Measurements from ENCODE around the gene SOX18.

SOX18 gene

DNA sequence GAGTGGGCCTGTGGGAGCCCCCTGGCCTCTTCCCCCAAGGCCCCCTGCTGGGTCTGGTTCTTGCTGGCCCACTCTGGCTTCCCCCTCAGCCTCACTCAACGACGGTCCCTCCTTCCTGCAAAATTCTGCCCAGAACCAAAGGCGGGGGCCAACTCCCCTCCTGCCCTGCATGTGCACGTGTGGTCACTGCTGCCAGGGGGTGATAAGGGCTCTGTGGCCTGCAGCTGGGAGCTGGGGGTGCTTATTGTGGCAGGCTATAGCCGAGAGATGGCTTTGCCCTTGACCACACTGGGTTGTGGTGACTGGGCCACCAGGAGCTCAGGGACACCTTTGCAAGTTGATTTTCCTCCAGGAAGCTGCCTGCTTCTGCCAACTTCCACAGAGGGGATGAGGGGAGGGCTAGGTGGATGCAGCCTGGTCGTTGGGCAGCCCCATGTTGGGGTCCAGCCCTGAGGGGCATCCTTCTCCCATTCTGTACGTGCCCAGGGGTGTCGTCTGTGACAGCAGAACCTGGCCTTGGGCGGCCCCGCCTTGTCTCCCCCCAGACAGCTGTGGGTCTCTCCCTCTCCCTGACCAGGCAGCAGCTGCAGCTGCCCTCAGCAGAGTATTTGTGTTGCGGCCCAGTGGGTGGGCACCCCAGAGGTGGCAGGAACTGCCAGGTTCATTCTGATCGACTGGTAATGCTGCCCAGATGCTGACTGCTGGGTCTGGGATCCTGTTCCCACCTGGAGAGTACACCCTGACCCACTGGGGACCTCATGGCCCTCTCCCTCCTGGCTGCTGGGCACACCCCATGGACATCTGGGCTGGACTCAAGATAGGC is 19.2 kb upstream of the SOX18 start:
- DNase-seq (ENCODE audit: low read depth in 2 of 2), result no peak

DNA sequence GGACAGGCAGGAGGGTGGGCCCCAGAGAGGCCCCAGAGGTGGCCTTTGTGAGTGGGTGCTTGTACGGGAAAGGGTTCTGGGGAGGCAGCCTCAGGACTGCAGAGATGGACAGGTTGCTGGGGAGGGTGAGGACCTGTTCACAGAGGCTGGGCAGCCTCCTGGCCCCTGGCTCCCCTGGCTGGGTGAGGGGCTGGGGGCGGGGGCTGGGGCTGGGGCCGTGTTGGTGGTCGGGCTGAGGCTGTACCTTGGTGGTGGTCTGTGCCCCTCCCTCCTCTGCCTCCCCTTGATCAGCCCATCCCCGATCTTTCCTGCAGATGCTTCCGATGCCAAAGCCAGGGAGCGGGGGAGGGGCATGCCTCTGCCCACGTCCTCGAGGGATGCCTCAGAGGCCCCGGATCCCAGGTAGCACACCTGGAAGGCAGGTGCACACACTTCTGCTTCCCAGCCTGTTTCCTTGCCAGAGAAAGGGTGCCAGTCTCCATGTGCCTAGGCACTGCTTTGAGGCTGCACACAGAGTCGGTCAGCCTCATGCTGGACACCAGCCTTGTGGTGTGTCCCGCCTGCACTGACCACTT is 18.4 kb upstream of the SOX18 start:
- DNase-seq (ENCODE audit: low read depth in 2 of 2), result no peak

DNA sequence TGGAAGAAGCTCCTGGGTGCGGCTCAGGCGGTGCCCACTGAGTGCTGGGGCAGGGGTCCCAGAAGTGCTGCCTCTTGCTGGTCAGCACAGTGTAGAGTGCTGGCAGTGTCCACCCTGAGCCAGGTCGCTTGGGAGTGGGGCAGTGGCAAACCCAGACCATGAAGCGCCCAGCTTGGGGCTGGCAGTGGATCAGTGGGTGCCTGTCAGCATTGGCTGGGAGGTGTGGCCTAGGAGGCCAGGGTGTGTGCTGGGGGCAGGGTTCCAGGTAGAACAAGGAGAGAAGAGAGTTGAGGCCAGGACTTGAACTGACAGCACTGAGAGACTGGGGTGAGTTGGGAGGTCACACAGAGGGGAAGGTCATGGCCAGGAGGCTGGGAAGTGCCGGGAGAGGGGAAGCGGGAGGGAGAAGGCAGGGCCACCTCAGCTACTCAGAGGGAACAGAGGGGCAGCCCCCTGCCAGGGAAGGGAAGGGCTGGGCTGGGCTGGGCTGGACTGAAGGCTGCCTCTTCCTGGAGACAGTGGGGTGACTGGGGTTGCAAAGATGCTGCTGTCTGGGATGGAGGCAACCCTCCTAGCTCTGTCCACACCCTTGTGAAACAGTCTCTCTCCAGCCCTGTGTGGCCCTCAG is 17.7 kb upstream of the SOX18 start:
- no peak for DNase-seq (ENCODE audit: low read depth in 2 of 2)

DNA sequence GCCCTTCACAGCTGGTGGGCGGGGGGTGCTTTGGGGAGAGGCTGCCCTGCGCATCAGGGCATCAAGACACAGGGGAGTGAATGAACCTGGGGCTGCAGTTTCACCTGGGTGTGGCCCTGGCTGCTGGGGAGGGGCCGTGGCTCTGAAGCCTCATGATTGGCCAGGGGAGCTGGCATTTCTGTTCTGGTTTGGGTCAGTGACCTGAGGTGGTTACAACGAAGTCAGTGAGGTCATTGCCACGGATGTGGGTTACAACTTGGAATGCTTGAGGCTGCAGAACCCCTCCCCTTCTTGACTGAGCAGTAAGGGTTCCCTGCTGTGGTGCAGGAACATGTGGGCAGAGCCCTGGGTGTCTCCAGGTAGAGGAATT is 16.5 kb upstream of the SOX18 start:
- DNase-seq (ENCODE audit: low read depth in 2 of 2), result no peak

DNA sequence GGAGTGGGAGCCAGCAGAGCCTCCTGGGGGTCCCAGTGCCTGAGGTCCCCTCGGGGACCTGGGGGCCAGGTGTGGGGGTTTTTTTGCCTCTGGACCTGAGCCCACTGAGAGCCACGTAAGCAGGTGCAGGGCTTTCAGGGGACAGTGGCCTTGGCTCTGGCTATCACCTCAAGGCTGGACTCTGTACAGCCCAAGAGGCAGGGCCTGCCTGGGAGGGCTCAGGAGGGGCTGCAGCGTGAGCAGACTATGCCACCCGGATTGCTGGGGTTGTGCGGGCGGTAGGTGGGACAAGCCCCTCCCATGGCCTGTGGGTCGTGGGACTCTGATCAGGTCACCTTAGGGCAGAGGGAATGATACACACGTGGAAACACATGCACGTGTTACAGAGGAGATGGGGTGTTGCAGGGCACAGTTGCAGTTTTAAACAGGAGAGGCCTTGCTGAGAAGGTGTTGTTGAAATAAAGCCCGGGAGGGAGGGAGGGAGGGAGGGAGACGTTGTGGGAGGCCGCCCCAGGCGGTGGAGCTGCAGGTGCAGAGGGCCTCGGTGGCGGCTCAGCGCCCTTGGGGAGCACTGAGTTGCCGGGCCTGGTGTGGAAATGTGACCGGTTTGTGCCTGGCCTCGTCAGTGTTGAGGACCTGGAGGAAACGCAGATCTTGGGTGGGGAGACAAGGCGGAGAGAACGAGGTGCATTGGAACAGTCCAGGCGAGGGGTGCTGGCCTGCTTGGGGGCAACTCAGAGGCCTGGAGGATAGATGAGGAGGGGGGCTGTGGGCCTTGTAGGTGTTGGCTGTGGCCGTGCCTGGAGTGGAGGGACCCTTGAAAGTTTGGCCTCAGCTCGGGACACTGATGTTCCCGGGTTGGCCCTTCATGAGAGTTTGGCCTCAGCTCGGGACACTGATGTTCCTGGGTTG is 15.9 kb upstream of the SOX18 start:
- DNase-seq (ENCODE audit: low read depth in 2 of 2), result no peak

DNA sequence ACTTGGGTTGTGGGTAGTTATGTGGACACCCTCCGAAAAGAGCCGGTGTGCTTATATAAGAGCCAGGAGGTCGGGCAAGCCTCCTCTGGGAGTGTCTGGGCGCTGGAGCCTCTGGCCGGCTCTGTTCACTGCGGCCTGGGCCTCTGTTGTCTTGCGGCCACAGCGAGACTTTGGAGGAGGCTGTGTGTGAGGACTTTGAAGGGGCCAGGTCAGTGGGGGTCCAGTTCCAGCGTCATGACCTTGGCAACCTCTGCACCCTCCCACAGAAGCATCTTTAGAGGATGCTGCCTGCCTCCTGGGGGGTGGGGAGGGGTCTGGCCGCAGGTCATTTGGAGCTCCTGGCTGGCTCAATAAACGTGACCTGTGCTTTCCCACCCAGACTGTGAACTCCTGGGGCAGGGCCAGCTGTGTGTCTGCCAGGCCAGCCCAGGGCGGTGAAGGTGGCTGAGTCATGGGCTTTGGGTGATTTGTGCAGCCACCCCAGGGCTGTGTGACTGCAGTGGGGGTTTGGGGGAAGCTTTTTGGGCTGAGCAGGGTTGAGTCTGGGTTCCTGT is 14.8 kb upstream of the SOX18 start:
- DNase-seq (ENCODE audit: low read depth in 2 of 2), result no peak

DNA sequence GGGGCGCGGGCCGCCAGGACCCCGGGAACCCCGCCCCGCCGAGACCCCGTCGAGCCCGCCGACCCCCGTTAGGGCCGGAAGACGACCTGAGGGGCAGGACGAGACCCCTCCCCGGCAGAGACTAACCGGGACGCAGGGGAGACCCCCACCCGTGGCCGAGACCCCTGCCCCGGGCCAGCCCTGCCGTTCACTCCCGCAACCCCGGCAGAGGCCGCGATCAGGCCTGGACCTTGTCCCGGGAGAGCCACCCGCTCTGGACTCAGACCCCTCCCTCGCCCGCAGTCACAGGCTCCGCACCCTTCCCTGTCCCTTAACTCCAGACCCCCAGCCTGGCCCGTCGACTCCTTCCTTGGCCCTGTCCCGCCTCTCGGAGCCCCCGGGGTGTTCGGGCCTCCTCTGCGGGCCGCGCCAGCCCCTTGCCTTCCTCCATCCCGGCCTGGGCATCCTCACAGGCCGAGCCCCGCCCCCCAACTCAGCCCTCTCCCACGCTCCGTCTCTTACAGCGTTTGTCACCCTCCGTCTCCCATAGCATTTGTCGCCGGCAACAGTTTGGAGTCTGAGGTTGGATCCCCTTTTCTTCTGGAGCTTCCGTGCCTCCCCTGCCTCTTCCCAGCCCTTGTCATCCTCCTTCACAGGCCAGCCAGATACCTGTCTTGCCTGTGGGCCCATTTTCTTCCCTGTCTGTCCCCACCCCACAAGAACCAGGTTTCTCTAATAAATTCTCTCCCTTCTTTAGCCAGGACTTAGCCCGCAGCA is 14.1 kb upstream of the SOX18 start:
- DNase-seq (ENCODE audit: low read depth in 2 of 2), result no peak

DNA sequence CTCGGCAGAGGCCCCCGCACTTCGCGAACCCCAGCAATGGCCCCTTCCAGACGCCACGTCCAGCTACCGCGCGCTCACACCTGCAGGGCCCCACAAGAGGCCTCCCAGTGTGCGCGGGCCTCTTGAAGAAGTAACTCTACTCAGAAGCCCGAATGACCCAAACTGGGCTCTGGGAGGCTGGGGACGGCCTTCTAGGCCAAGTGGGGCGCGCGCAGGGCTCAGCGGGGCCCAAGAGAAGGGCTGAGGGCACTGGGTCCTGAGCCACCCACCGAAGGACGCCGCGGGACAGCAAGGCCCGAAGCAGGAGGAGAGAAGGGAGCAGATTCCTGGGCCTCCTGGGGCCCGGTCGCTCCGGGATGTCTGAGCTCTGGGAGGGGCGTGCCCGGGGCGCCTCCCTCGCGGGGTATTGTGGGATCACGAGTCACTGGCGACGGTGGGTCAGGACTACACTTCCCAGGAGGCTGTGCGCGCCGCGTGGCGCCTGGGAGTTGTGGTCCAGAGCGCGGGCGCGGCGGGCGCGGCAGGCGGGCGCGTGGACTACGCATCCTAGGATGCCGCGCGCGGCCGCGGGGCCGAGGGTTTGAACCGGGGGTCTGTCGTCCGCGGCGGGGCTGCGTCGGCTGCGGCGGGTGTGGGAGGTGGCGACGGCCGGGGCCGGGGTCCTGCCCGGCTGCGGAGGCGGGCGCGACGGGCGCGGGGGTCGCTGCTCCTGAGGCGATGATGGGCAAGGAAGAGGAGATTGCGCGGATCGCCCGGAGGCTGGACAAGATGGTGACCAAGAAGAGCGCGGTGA is 13.4 kb upstream of the SOX18 start, which contains the start of gene TCEA2:
Gene TCEA2 (plus strand): TSS at position 603 of the 793 bp plus-strand sequence. CDS start 115 bp downstream, at position 718.
- DNase-seq (ENCODE audit: low read depth in 2 of 2), result peak; percentile 82 to 88

DNA sequence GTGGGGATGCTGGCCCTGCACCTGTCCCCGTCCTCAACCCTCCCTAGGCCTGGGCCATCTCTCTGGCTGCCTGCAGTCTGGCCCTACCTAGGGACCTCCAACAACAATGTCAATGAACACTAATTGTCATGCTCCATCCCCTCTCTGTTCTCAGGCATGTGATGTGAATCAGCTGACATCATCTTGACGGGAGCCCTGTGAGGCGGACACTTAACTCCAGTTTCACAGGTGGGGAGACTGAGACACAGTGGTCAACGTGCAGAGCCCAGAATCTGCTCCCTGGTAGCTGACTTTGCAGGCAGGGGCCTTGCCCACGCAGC is 12.8 kb upstream of the SOX18 start:
- DNase-seq (ENCODE audit: low read depth in 2 of 2), result no peak

DNA sequence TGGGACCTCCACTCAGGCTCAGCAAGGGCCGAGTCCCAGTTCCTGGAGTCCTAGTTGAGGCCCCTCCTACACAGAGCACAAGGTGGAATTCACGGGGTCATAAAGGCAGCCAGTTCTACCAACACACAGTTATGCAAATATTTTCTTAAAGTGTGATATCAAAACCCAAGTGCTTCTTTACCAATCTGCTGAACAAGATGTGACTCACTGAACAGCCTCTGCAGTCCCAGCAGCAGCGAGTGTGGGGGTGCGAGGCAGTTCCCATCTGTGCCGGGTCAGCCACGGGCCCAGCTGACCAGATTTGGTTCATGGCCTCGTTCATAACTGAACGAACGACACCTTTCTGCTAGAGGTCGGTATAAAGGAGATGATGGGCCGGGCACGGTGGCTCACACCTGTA is 9.1 kb upstream of the SOX18 start:
- no peak for DNase-seq (ENCODE audit: low read depth in 2 of 2)

DNA sequence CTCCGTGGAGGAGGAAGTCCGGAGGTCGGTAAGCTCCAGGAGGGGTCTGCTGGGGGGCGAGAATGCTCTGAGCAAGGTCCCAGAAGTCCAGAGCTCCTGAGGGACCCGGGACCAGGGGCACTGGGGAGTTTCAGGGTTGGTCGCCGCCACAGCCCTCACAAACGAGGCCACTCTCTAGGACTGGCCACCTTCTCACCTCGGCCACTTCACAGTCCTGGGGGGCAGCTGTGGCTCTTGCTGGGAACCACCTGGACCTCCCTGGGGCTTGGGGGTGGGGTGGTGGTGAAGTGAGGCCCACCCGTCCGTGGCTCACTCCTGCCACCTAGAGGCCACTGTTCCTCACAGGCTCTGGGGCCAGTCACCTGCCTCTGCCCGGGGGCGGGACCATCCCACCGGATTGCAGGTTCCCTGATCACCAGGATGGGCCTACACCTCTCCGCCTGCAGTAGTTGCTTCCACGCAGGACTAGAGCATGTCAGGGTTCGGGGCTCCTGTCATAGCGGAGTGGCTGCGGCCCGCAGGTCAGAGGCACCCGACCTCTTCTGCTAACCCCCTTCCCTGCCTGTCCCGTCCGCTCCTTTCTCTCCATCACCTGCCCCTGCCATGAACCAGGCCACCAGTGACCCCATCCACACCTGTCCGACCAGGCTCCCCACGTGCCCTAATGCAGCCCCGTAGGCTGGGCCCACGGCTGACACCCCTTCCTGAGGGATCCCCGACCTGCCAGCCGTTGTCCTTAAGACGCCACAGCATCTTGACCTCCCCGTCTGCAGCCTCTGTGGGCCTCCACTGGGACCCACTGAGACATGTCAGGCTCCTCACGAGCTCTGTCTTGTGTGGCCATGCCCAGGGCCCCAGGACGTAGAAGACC is 8.4 kb upstream of the SOX18 start:
- peak in 1 of 2 donors; percentile 73 for DNase-seq (ENCODE audit: low read depth in 2 of 2)

DNA sequence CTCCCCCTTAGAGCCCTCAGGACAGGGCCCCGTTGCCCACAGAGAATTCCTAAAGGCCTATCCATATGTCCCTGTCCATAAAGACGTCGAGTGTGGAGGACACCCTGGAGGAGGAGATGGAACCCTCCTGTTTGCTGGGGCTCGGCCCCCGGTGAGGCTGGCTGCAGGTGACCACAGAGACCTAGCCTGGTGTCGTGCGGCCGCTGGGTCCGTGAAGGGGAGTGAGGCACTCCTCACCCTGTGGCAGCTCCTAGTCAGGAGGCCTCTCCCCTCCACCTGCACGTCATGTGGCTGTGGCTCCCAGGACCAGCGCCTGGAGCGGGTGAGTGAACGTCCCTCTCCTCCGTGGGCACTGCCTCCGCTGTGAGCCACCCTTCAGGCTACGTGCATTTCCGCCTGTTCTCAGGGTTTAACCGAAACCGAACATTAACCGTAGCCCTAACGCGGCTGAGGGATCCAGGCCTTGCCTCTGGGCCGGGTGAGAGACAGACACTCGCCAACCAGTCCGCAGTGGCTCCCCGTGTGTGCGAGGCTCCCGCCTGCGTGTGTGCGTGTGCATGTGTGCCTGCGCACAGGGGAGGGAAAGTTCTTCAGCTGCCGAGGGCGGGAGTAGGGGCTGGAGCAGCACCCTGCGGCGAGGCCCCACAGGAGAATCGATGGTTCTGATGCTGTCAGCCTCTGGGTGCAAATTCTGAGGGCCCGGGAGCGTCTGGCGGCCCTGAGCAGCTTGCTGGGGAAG is 7.6 kb upstream of the SOX18 start:
- DNase-seq (ENCODE audit: low read depth in 2 of 2), result no peak

DNA sequence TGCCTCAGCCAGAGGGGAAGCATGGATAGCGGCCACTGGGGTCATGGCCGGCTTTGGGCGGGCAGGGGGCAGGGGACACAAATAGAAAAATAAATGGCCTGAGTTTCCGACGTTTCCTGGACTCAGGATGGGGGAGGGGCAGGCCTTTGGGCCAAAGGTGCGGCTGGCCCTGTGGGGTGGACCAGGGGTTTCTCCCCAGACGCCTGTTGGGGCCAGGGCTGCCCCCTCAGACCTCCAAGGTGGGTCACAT is 7.1 kb upstream of the SOX18 start:
- DNase-seq (ENCODE audit: low read depth in 2 of 2), result no peak

DNA sequence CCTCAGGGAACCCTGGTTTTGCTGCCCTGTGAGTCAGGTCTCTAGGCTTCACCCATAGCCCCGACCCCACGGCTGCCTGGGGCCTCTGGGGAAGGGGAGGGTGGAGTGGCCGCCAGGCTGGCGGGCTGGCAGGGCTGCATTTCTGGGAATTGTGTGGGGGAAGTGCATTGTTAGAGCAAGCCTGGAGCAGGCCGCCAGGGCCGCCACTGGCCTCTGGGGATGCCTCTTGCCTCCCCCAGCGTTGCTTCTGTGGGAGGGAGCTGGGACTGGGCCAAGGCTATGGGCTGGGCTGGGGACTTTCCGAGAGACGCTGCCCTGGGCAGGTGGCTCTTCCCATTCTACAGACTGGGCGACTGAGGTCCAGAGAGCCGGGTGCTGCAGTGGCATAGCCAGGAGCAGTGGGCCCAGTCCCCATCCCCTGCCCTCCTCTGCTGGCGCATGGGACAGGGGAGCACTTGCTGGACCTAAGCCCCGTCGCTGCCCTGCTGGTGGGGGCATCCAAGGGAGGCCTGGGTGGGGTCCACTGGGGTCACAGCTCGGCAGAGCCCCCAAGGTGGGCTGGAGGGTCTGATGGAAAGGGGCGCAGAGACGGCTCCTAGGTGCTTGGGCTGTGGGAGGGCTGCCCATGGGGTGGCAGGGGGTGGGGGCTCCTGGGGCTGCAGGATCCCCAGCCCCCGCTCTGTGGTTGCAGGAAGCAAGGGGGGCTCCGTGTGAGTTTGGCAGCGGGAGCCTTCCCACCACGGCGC is 6.6 kb upstream of the SOX18 start:
- DNase-seq (ENCODE audit: low read depth in 2 of 2), result no peak

DNA sequence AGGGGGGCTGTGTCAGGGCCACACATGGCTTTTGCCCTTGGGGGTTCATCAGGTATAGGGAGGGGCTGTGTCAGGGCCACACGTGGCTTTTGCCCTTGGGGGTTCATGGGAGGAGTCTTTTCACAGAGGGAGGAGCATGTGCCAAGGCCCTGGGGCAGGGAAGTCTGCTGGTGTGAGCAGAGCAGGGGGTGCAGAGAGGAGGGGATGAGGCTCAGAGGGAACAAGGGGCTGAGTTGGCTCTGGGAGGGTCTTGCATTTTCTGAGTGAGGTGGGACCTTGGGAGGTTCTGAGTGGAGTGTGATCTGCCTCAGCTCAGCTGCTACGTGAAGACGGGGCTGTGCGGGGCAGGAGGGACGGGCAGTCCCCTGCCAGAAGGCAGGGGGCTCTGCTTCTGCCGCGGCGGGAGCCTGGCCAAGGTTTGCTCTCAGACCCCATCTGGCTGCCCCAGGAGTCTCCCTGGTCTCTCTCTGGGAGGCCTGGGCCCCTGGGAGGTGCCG is 6.0 kb upstream of the SOX18 start:
- no peak for DNase-seq (ENCODE audit: low read depth in 2 of 2)

DNA sequence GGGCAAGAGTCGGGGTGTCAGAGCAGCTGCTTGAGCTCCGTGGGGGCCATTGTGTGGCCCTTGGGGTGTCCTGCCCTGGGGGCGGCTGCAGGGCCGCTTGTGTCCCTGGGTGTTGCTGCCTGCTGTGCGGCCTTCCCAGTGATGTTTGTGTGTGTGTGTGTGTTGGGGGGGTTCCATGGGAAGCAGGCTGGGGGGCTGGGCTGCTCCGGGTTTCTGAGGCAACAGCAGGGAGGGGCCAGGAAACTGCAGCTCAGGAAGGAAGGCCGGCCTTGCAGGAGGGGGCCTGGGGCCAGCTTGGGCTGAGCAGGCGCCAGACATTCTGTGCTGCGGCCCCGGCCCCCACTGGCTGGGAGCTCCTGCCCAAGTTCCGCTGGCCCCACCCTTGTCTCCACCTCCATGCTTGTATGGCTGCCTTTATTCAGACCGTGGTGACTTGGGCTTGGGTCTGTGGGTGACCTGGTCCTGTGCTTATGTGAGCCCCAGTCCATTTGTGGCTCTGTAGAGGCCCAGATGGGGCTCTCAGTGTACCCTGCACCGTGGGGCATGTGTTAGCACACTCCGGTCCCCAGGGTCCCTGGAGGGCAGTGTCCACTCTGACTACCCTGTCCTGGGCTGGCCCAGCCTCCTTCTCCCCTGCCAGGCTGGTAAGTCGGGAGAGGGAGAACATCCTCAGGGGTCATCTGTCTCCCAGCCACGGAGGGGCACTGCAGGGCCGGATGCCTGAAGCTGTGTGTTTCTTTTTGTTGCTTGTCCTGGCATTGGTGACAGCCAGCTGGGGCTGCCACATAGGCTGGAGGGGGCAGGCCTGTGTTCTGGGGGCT is 4.6 kb upstream of the SOX18 start:
- DNase-seq (ENCODE audit: low read depth in 2 of 2), result no peak
